ENCODE data around the gene C3orf52. TPM values are rescaled to one million over a fixed set of nuclear protein-coding genes. Genes with fewer than 3 reads are reported as not detected.
A peak's percentile ranks its signal among the peaks of the same experiment; 100 is the strongest.

The C3orf52 gene
- polyA plus RNA-seq, 1 donor (not counting 4 experiments of a cell fraction or from before 2014, with no cell fraction given), result 15.8 TPM

GRCh38 chr3:112141293-112141692 is 55.1 kb downstream of the C3orf52 start:
- H3K4me3 ChIP-seq (ENCODE audit: control insufficient read depth in 2 of 3, extremely low read depth in 1 of 3, insufficient read depth in 2 of 3, low read depth in 1 of 3, low read length in 3 of 3), result no peak overlapping the region
- TF ChIP-seq, protein P1, sequence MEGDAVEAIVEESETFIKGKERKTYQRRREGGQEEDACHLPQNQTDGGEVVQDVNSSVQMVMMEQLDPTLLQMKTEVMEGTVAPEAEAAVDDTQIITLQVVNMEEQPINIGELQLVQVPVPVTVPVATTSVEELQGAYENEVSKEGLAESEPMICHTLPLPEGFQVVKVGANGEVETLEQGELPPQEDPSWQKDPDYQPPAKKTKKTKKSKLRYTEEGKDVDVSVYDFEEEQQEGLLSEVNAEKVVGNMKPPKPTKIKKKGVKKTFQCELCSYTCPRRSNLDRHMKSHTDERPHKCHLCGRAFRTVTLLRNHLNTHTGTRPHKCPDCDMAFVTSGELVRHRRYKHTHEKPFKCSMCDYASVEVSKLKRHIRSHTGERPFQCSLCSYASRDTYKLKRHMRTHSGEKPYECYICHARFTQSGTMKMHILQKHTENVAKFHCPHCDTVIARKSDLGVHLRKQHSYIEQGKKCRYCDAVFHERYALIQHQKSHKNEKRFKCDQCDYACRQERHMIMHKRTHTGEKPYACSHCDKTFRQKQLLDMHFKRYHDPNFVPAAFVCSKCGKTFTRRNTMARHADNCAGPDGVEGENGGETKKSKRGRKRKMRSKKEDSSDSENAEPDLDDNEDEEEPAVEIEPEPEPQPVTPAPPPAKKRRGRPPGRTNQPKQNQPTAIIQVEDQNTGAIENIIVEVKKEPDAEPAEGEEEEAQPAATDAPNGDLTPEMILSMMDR (optimal IDR thresholded peaks at IDR 0.05 in 1 of 3, IDR thresholded peaks at IDR 0.05 in 1 of 3, conservative IDR thresholded peaks at IDR 0.05 in 1 of 3; ENCODE audit: extremely low read depth in 1 of 3, insufficient read depth in 2 of 3, low read length in 3 of 3), result no peak
- no peak for TF ChIP-seq EZH2 (IDR thresholded peaks at IDR 0.05; ENCODE audit: low read length)

DNA sequence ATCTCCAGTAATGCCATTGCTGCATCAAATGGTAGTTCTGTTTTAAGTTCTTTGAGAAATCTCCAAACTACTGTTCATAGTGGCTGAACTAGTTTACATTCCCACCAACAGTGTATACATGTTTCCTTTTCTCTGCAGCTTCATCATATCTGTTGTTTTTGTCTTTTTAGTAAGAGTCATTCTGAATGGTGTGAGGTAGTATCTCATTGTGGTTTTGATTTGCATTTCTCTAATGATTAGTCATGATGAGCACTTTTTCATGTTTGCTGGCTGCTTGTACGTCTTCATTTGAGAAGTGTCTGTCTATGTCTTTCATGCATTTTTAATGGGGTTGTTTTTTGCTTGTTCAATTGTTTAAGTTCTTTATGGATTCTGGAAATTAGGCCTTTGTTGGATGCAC is 57.1 kb downstream of the C3orf52 start:
- Histone ChIP-seq H3K9ac (ENCODE audit: control insufficient read depth, extremely low read depth, insufficient read depth, low read length) (no peak overlapping the region), H3K9me3 (ENCODE audit: control insufficient read depth, low read depth, low read length) (peaks cover 4% of the 10 kb centered on the region), H3K9me1 (ENCODE audit: control insufficient read depth, extremely low read depth, insufficient read depth, low read length) (no peaks in the 10 kb centered on the region), H3K4me2 (ENCODE audit: control insufficient read depth, extremely low read depth, insufficient read depth, low read depth, low read length) (peak overlapping the region; percentile 1), H3K4me1 (ENCODE audit: control insufficient read depth, extremely low read depth, insufficient read depth, low read length) (no peaks in the 10 kb centered on the region), H3K4me3 (ENCODE audit: control insufficient read depth in 2 of 3, extremely low read depth in 1 of 3, insufficient read depth in 2 of 3, low read depth in 1 of 3, low read length in 3 of 3) (peak overlapping the region in 1 of 3 experiments; percentile 28), H3K27ac (ENCODE audit: control insufficient read depth, insufficient read depth, low read length) (peak overlapping the region; percentile 13), H3K79me2 (ENCODE audit: control insufficient read depth, insufficient read depth, low read length) (no peaks in the 10 kb centered on the region), H3K36me3 (ENCODE audit: control insufficient read depth in 2 of 2, extremely low read depth in 1 of 2, insufficient read depth in 2 of 2, low read length in 2 of 2) (no peaks in the 10 kb centered on the region), H3K27me3 (ENCODE audit: control insufficient read depth, extremely low read depth, insufficient read depth, low read length) (no peaks in the 10 kb centered on the region), H2AFZ (ENCODE audit: control insufficient read depth, low read length) (no peak overlapping the region), H4K20me1 (ENCODE audit: control insufficient read depth, extremely low read depth, insufficient read depth, low read length) (no peaks in the 10 kb centered on the region)
- DNase-seq (ENCODE audit: low read depth, low spot score) (no peak), FAIRE-seq (no peak)
- dilution Hi-C loops (cut with MboI; ENCODE audit: extremely low pct_ligation_motif_present, low sequenced_read_pairs), result no loop called here
- TF ChIP-seq EZH2 (IDR thresholded peaks at IDR 0.05; ENCODE audit: low read length), result no peak
- TF ChIP-seq, protein P1 (optimal IDR thresholded peaks at IDR 0.05 in 1 of 3, IDR thresholded peaks at IDR 0.05 in 1 of 3, conservative IDR thresholded peaks at IDR 0.05 in 1 of 3; ENCODE audit: extremely low read depth in 1 of 3, insufficient read depth in 2 of 3, low read length in 3 of 3), result no peak

More at GRCh38 chr3:112141293-112141692, 55.1 kb downstream of the C3orf52 start:
- H3K36me3 ChIP-seq (ENCODE audit: control insufficient read depth in 2 of 2, extremely low read depth in 1 of 2, insufficient read depth in 2 of 2, low read length in 2 of 2), result no peaks in the 10 kb centered on the region
- no peak overlapping the region for H3K9ac ChIP-seq (ENCODE audit: control insufficient read depth, extremely low read depth, insufficient read depth, low read length)
- no peaks in the 10 kb centered on the region for H4K20me1 ChIP-seq (ENCODE audit: control insufficient read depth, extremely low read depth, insufficient read depth, low read length)
- peaks cover 4% of the 10 kb centered on the region for H3K9me3 ChIP-seq (ENCODE audit: control insufficient read depth, low read depth, low read length)
- no peak for DNase-seq (ENCODE audit: low read depth, low spot score)
- no peak overlapping the region for H3K27ac ChIP-seq (ENCODE audit: control insufficient read depth, insufficient read depth, low read length)
- no peaks in the 10 kb centered on the region for H3K79me2 ChIP-seq (ENCODE audit: control insufficient read depth, insufficient read depth, low read length)
- H3K4me2 ChIP-seq (ENCODE audit: control insufficient read depth, extremely low read depth, insufficient read depth, low read depth, low read length), result no peak overlapping the region
- no peaks in the 10 kb centered on the region for H3K4me1 ChIP-seq (ENCODE audit: control insufficient read depth, extremely low read depth, insufficient read depth, low read length)
- no peaks in the 10 kb centered on the region for H3K27me3 ChIP-seq (ENCODE audit: control insufficient read depth, extremely low read depth, insufficient read depth, low read length)
- no peak overlapping the region for H2AFZ ChIP-seq (ENCODE audit: control insufficient read depth, low read length)
- no peaks in the 10 kb centered on the region for H3K9me1 ChIP-seq (ENCODE audit: control insufficient read depth, extremely low read depth, insufficient read depth, low read length)
- FAIRE-seq, result no peak
- dilution Hi-C loops (cut with MboI; ENCODE audit: extremely low pct_ligation_motif_present, low sequenced_read_pairs), result no loop called here
